Measurements from ENCODE around the gene IL17B.

The IL17B gene

GRCh38 chr5:149338364-149338763 lies 40.7 kb downstream of the IL17B start:
- H3K4me1 ChIP-seq (ENCODE audit: low read depth, poor library complexity, severe bottlenecking) = no peaks in the 10 kb centered on the region
- H4K20me1 ChIP-seq (ENCODE audit: insufficient read depth) = no peaks in the 10 kb centered on the region
- no peaks in the 10 kb centered on the region for H3K36me3 ChIP-seq (ENCODE audit: insufficient read depth)
- H3K4me3 ChIP-seq (IDR thresholded peaks at IDR 0.05; ENCODE audit: insufficient read depth, low read depth, low read length) = no peak overlapping the region
- no peak overlapping the region for H3K27ac ChIP-seq
- no peak overlapping the region for H2AFZ ChIP-seq (ENCODE audit: low read depth)
- no peaks in the 10 kb centered on the region for H3K27me3 ChIP-seq (ENCODE audit: insufficient read depth, low read depth)
- no peak overlapping the region for H3K4me2 ChIP-seq
- TF ChIP-seq CTCF (conservative IDR thresholded peaks at IDR 0.05; ENCODE audit: low read depth, low read length) = no peak
- no peaks in the 10 kb centered on the region for H3K79me2 ChIP-seq (ENCODE audit: insufficient read depth, low read depth)
- no peak overlapping the region for H3K9ac ChIP-seq

GRCh38 chr5:149337736-149338135 lies 41.4 kb downstream of the IL17B start:
- H3K27ac ChIP-seq = no peak overlapping the region
- no peak overlapping the region for H3K4me2 ChIP-seq
- H2AFZ ChIP-seq (ENCODE audit: low read depth) = no peak overlapping the region
- no peaks in the 10 kb centered on the region for H4K20me1 ChIP-seq (ENCODE audit: insufficient read depth)
- H3K79me2 ChIP-seq (ENCODE audit: insufficient read depth, low read depth) = no peaks in the 10 kb centered on the region
- no peak for TF ChIP-seq CTCF (conservative IDR thresholded peaks at IDR 0.05; ENCODE audit: low read depth, low read length)
- no peaks in the 10 kb centered on the region for H3K27me3 ChIP-seq (ENCODE audit: insufficient read depth, low read depth)
- H3K36me3 ChIP-seq (ENCODE audit: insufficient read depth) = no peaks in the 10 kb centered on the region
- H3K4me3 ChIP-seq (IDR thresholded peaks at IDR 0.05; ENCODE audit: insufficient read depth, low read depth, low read length) = no peak overlapping the region
- no peaks in the 10 kb centered on the region for H3K4me1 ChIP-seq (ENCODE audit: low read depth, poor library complexity, severe bottlenecking)
- no peak overlapping the region for H3K9ac ChIP-seq

- no peak for TF ChIP-seq CTCF (conservative IDR thresholded peaks at IDR 0.05; ENCODE audit: low read depth, low read length)
- Histone ChIP-seq H3K4me1 (ENCODE audit: low read depth, poor library complexity, severe bottlenecking) (no peaks in the 10 kb centered on the region), H4K20me1 (ENCODE audit: insufficient read depth) (no peaks in the 10 kb centered on the region), H3K27ac (no peak overlapping the region), H3K36me3 (ENCODE audit: insufficient read depth) (no peaks in the 10 kb centered on the region), H3K9ac (no peak overlapping the region), H3K4me2 (no peak overlapping the region), H3K4me3 (IDR thresholded peaks at IDR 0.05; ENCODE audit: insufficient read depth, low read depth, low read length) (no peak overlapping the region), H2AFZ (ENCODE audit: low read depth) (no peak overlapping the region), H3K27me3 (ENCODE audit: insufficient read depth, low read depth) (no peaks in the 10 kb centered on the region), H3K79me2 (ENCODE audit: insufficient read depth, low read depth) (no peaks in the 10 kb centered on the region)
Measured at GRCh38 chr5:149333711-149334443, 45.2 kb downstream of the IL17B start.

DNA sequence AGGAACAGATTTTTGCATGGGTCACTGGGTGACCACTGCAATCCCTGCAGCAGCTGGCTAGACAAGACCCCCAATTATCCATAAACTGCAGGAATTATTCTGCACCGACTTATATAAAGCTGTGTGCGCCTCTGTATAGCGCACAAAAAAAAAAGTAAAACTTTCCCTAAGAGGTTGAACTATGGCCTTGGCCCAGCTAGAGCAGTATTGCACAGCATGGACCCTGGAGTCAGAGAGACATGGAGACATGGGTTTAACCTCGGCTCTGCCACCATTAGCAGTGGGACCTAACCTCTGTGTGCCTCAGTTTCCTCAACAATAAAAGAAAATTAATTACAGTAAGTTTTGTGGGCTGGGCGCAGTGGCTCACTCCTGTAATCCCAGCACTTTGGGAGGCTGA lies 50.9 kb downstream of the IL17B start:
- Histone ChIP-seq H2AFZ (ENCODE audit: low read depth) (no peak overlapping the region), H3K4me3 (IDR thresholded peaks at IDR 0.05; ENCODE audit: insufficient read depth, low read depth, low read length) (no peak overlapping the region), H3K27me3 (ENCODE audit: insufficient read depth, low read depth) (no peaks in the 10 kb centered on the region), H3K4me1 (ENCODE audit: low read depth, poor library complexity, severe bottlenecking) (no peaks in the 10 kb centered on the region), H3K27ac (no peak overlapping the region), H3K4me2 (no peak overlapping the region), H4K20me1 (ENCODE audit: insufficient read depth) (no peaks in the 10 kb centered on the region), H3K9ac (no peak overlapping the region), H3K79me2 (ENCODE audit: insufficient read depth, low read depth) (no peaks in the 10 kb centered on the region), H3K36me3 (ENCODE audit: insufficient read depth) (no peaks in the 10 kb centered on the region)
- no peak for TF ChIP-seq CTCF (conservative IDR thresholded peaks at IDR 0.05; ENCODE audit: low read depth, low read length)
